Keratinocyte (primary cell): Measurements from ENCODE around the gene MYL10.

ENCODE experiments used
- EZH2 ChIP-seq: IDR thresholded peaks from one replicate; pipeline ENCODE4 v1.6.1; 2012; ENCODE audit warnings: inconsistent platforms, mild to moderate bottlenecking, low read length, moderate library complexity
- TF ChIP-seq, protein P1 (sequence below), 3 experiments: IDR thresholded peaks in 1 of 3; conservative IDR thresholded peaks in 1 of 3; optimal IDR thresholded peaks in 1 of 3; 2 replicates in 2 of 3; 3 replicates in 1 of 3; pipeline versions ENCODE3 to v1.5.1; 2011; ENCODE audit warnings: low read length in 3 of 3, mild to moderate bottlenecking in 3 of 3, moderate library complexity in 2 of 3, control low read depth in 1 of 3, inconsistent platforms in 1 of 3; ENCODE audit not compliant: insufficient read depth in 2 of 3; ENCODE audit errors: extremely low read depth in 1 of 3

- TF ChIP-seq, protein P1, sequence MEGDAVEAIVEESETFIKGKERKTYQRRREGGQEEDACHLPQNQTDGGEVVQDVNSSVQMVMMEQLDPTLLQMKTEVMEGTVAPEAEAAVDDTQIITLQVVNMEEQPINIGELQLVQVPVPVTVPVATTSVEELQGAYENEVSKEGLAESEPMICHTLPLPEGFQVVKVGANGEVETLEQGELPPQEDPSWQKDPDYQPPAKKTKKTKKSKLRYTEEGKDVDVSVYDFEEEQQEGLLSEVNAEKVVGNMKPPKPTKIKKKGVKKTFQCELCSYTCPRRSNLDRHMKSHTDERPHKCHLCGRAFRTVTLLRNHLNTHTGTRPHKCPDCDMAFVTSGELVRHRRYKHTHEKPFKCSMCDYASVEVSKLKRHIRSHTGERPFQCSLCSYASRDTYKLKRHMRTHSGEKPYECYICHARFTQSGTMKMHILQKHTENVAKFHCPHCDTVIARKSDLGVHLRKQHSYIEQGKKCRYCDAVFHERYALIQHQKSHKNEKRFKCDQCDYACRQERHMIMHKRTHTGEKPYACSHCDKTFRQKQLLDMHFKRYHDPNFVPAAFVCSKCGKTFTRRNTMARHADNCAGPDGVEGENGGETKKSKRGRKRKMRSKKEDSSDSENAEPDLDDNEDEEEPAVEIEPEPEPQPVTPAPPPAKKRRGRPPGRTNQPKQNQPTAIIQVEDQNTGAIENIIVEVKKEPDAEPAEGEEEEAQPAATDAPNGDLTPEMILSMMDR (optimal IDR thresholded peaks at IDR 0.05 in 1 of 3, IDR thresholded peaks at IDR 0.05 in 1 of 3, conservative IDR thresholded peaks at IDR 0.05 in 1 of 3; ENCODE audit: extremely low read depth in 1 of 3, insufficient read depth in 2 of 3, low read length in 3 of 3), result no peak
- TF ChIP-seq EZH2, result no peak
Measured at GRCh38 chr7:101565601-101566209, 63.4 kb downstream of the MYL10 start.
